Astrocyte (in vitro differentiated cells and primary cell): ENCODE results near the gene PAPPA2. TPM values are rescaled to one million over a fixed set of nuclear protein-coding genes. Genes with fewer than 3 reads are reported as not detected.

Source experiments
- DNase-seq: peaks from one replicate; pipeline ENCODE4 v3.0.0-alpha.2; 2010; ENCODE audit warnings: low read depth
- FAIRE-seq: peaks from 2 replicates; lab custom pipeline; 2011; peaks lifted over from hg19 to GRCh38; lab: Jason Lieb, UNC
- H2AFZ ChIP-seq: 2 replicates; pipeline ENCODE4 v1.6.0; 2012; ENCODE audit warnings: low read depth, low read length, inconsistent platforms
- H3K27ac ChIP-seq: 2 replicates; pipeline ENCODE4 v1.5.1; 2011; ENCODE audit warnings: low read depth, low read length, inconsistent platforms
- H3K27me3 ChIP-seq: 2 replicates; pipeline ENCODE4 v1.6.0; 2011; ENCODE audit warnings: low read length, inconsistent platforms; ENCODE audit not compliant: insufficient read depth
- H3K36me3 ChIP-seq: 2 replicates; pipeline ENCODE4 v1.5.1; 2011; ENCODE audit warnings: low read length, inconsistent platforms; ENCODE audit not compliant: insufficient read depth
- H3K4me1 ChIP-seq: 2 replicates; pipeline ENCODE4 v1.5.1; 2011; ENCODE audit warnings: low read length, inconsistent platforms; ENCODE audit not compliant: insufficient read depth
- H3K4me2 ChIP-seq: 2 replicates; pipeline ENCODE4 v1.6.0; 2012; ENCODE audit warnings: low read length, inconsistent platforms
- H3K4me3 ChIP-seq: 2 replicates; pipeline ENCODE4 v1.5.1; 2011; ENCODE audit warnings: low read depth, mild to moderate bottlenecking, low read length, inconsistent platforms; ENCODE audit not compliant: insufficient read depth
- H3K79me2 ChIP-seq: 2 replicates; pipeline ENCODE4 v1.6.0; 2012; ENCODE audit warnings: mild to moderate bottlenecking, low read length, inconsistent platforms; ENCODE audit not compliant: insufficient read depth
- H3K9ac ChIP-seq: 2 replicates; pipeline ENCODE4 v1.6.0; 2012; ENCODE audit warnings: mild to moderate bottlenecking, low read length, inconsistent platforms
- H3K9me3 ChIP-seq: 2 replicates; pipeline ENCODE4 v1.5.1; 2012; ENCODE audit warnings: low read depth, mild to moderate bottlenecking, low read length, inconsistent platforms; ENCODE audit not compliant: insufficient read depth
- H4K20me1 ChIP-seq: 2 replicates; pipeline ENCODE4 v1.6.0; 2012; ENCODE audit warnings: low read length, inconsistent platforms; ENCODE audit not compliant: insufficient read depth
- H3K27ac Mint-ChIP-seq: one replicate; pipeline ENCODE4 v1.8.0; 2021; ENCODE audit warnings: mild to moderate bottlenecking, mixed read lengths; ENCODE audit not compliant: unreplicated experiment
- H3K27me3 Mint-ChIP-seq: one replicate; pipeline ENCODE4 v1.8.0; 2021; ENCODE audit warnings: low read depth, mixed read lengths; ENCODE audit not compliant: unreplicated experiment
- H3K36me3 Mint-ChIP-seq: one replicate; pipeline ENCODE4 v1.8.0; 2021; ENCODE audit warnings: low read depth, mixed read lengths; ENCODE audit not compliant: unreplicated experiment
- H3K4me1 Mint-ChIP-seq: one replicate; pipeline ENCODE4 v1.8.0; 2021; ENCODE audit warnings: low read depth, mixed read lengths; ENCODE audit not compliant: unreplicated experiment
- H3K4me3 Mint-ChIP-seq: one replicate; pipeline ENCODE4 v1.8.0; 2021; ENCODE audit warnings: mild to moderate bottlenecking, moderate library complexity, mixed read lengths; ENCODE audit not compliant: unreplicated experiment
- H3K9me3 Mint-ChIP-seq: one replicate; pipeline ENCODE4 v1.8.0; 2021; ENCODE audit warnings: mild to moderate bottlenecking, mixed read lengths; ENCODE audit not compliant: unreplicated experiment
- EZH2 ChIP-seq: IDR thresholded peaks from 2 replicates; pipeline ENCODE4 v1.6.1; 2012; ENCODE audit warnings: mild to moderate bottlenecking, low read length, inconsistent platforms; ENCODE audit not compliant: insufficient read depth
- total RNA-seq: library from RNA; stranded (reverse); gene quantifications from 2 replicates; pipeline ENCODE4 v1.2.1, GENCODE V29; 2021
- TF ChIP-seq, protein P1 (sequence below): IDR thresholded peaks from 2 replicates; pipeline ENCODE4 v1.5.1; 2011; ENCODE audit warnings: low read depth, mild to moderate bottlenecking, inconsistent platforms, low read length, moderate library complexity; ENCODE audit not compliant: insufficient read depth

PAPPA2 gene
- total RNA-seq, 1 donor from 2014 or later = 19.0 TPM

DNA sequence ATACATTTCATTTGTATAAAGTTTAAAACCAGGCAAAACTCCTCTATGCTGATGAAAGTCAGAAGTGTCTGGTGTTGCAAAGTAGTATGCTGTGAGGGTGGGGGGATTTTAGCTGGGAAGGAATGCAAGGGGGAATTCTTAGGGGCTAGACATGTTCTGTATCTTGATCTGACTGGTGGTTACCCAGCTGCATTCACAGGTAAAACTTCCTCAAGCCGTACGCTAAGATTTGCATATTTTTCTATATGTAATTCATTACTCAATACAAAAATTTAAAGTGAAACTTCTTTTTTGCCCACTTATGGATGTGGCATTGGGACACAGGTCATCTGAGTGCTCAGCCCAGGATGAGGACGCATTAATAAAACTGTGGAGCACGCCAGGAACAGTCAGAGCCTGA lies 323.3 kb downstream of the PAPPA2 start:
- no peaks in the 10 kb centered on the region for H3K27me3 Mint-ChIP-seq
- no peak overlapping the region for H3K9ac ChIP-seq
- H3K36me3 ChIP-seq = no peaks in the 10 kb centered on the region
- H3K4me1 ChIP-seq = no peaks in the 10 kb centered on the region
- H3K4me1 Mint-ChIP-seq = peaks cover 36% of the 10 kb centered on the region
- H3K27ac Mint-ChIP-seq = no peak overlapping the region
- TF ChIP-seq EZH2 = no peak
- TF ChIP-seq, protein P1, sequence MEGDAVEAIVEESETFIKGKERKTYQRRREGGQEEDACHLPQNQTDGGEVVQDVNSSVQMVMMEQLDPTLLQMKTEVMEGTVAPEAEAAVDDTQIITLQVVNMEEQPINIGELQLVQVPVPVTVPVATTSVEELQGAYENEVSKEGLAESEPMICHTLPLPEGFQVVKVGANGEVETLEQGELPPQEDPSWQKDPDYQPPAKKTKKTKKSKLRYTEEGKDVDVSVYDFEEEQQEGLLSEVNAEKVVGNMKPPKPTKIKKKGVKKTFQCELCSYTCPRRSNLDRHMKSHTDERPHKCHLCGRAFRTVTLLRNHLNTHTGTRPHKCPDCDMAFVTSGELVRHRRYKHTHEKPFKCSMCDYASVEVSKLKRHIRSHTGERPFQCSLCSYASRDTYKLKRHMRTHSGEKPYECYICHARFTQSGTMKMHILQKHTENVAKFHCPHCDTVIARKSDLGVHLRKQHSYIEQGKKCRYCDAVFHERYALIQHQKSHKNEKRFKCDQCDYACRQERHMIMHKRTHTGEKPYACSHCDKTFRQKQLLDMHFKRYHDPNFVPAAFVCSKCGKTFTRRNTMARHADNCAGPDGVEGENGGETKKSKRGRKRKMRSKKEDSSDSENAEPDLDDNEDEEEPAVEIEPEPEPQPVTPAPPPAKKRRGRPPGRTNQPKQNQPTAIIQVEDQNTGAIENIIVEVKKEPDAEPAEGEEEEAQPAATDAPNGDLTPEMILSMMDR = no peak
- no peaks in the 10 kb centered on the region for H3K79me2 ChIP-seq
- FAIRE-seq (no peak), DNase-seq (no peak)
- no peaks in the 10 kb centered on the region for H3K27me3 ChIP-seq
- H2AFZ ChIP-seq = no peak overlapping the region
- no peak overlapping the region for H3K4me3 Mint-ChIP-seq
- H4K20me1 ChIP-seq = no peaks in the 10 kb centered on the region
- H3K27ac ChIP-seq = no peak overlapping the region
- no peak overlapping the region for H3K4me3 ChIP-seq
- no peak overlapping the region for H3K4me2 ChIP-seq
- H3K9me3 ChIP-seq = no peaks in the 10 kb centered on the region
- no peaks in the 10 kb centered on the region for H3K9me3 Mint-ChIP-seq
- no peaks in the 10 kb centered on the region for H3K36me3 Mint-ChIP-seq

DNA sequence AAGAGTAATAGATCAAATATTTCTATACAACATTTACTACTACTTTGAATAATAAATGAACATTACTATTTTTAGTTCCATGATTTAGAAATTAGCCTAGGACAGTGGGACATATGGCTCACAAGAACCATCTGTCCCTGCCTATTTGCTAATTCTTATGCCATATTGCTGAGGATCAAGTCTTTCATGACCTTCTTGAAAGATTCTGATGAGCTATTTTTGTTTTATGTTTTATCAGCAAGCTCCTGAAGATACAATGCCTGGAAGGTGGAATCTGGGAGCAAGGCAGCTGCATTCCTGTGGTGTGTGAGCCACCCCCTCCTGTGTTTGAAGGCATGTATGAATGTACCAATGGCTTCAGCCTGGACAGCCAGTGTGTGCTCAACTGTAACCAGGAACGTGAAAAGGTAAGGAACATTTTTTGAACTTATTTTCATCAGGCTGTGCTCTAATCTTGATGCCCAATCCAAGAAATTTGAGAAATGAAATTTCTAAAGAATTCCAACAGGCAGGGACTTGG lies 326.7 kb downstream of the PAPPA2 start:
- H3K4me1 ChIP-seq = no peaks in the 10 kb centered on the region
- H3K4me1 Mint-ChIP-seq = peaks cover 49% of the 10 kb centered on the region
- no peaks in the 10 kb centered on the region for H3K79me2 ChIP-seq
- H3K4me3 Mint-ChIP-seq = no peak overlapping the region
- H3K9ac ChIP-seq = no peak overlapping the region
- H3K27ac Mint-ChIP-seq = peak overlapping the region; percentile 89
- H3K36me3 ChIP-seq = no peaks in the 10 kb centered on the region
- no peak for TF ChIP-seq EZH2
- TF ChIP-seq, protein P1 = no peak
- H3K27me3 ChIP-seq = no peaks in the 10 kb centered on the region
- H4K20me1 ChIP-seq = no peaks in the 10 kb centered on the region
- peak; percentile 4 for DNase-seq
- no peaks in the 10 kb centered on the region for H3K9me3 ChIP-seq
- FAIRE-seq = no peak
- H3K4me3 ChIP-seq = no peak overlapping the region
- no peak overlapping the region for H3K4me2 ChIP-seq
- H2AFZ ChIP-seq = no peak overlapping the region
- no peaks in the 10 kb centered on the region for H3K27me3 Mint-ChIP-seq
- peaks cover 2% of the 10 kb centered on the region for H3K9me3 Mint-ChIP-seq
- peaks cover 5% of the 10 kb centered on the region for H3K36me3 Mint-ChIP-seq
- H3K27ac ChIP-seq = no peak overlapping the region

DNA sequence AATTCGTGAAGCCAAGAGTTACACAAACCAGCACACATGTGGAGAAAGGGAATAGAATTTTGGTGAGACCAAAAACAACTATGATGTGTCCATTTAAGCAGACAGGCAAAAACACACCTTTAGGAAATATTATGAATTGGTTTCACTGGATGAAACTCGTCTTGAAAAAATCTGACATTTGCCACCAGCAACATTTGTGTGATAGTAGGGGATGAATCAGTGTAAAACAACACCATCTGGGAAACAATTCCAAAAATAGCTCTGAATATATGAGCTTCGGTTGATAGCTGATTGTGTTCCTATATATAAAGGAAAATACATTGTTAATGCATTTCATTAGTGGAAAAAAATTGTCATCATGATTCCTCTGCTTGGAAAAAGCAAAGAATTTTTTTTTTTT lies 327.8 kb downstream of the PAPPA2 start:
- no peak for DNase-seq
- Mint-ChIP-seq H3K27ac (peak overlapping the region; percentile 79), H3K9me3 (peaks cover 2% of the 10 kb centered on the region), H3K36me3 (peaks cover 5% of the 10 kb centered on the region), H3K27me3 (no peaks in the 10 kb centered on the region), H3K4me1 (peaks cover 48% of the 10 kb centered on the region), H3K4me3 (no peak overlapping the region)
- H3K27ac ChIP-seq = no peak overlapping the region
- no peaks in the 10 kb centered on the region for H3K4me1 ChIP-seq
- FAIRE-seq = peak; percentile 75
- H3K4me2 ChIP-seq = no peak overlapping the region
- H3K9ac ChIP-seq = no peak overlapping the region
- no peaks in the 10 kb centered on the region for H3K79me2 ChIP-seq
- no peaks in the 10 kb centered on the region for H3K9me3 ChIP-seq
- H4K20me1 ChIP-seq = no peaks in the 10 kb centered on the region
- H3K27me3 ChIP-seq = no peaks in the 10 kb centered on the region
- no peaks in the 10 kb centered on the region for H3K36me3 ChIP-seq
- TF ChIP-seq, protein P1 = no peak
- no peak for TF ChIP-seq EZH2
- no peak overlapping the region for H2AFZ ChIP-seq
- no peak overlapping the region for H3K4me3 ChIP-seq
